HG03064 (cell line): Measurements from ENCODE around the gene SLAMF9.

Experiments
- ATAC-seq: cut with Tn5 transposase; IDR thresholded peaks from one replicate; pipeline ENCODE4 v1.9.1; 2021; ENCODE audit warnings: low read depth; ENCODE audit not compliant: unreplicated experiment

Gene SLAMF9

DNA sequence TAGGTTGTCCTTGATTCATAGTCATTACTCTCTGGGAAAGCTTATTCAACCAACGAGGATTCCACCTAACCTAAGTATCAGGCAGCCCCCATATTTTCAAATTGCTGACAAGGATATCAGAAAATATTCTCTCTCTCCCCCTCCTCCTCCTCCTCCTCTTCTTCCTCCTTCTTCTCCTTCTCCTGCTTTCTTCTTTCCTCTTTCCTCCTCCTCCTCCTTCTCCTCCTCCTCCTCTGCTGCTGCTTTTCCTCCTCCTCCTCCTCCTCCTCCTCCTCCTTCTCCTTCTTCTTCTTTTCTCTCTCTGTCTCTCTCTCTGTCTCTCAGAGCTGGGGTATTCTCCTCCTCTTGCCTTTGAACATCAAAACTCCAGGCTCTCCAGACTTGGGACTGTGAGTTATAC is 6.1 kb downstream of the SLAMF9 start:
- ATAC-seq: no peak

DNA sequence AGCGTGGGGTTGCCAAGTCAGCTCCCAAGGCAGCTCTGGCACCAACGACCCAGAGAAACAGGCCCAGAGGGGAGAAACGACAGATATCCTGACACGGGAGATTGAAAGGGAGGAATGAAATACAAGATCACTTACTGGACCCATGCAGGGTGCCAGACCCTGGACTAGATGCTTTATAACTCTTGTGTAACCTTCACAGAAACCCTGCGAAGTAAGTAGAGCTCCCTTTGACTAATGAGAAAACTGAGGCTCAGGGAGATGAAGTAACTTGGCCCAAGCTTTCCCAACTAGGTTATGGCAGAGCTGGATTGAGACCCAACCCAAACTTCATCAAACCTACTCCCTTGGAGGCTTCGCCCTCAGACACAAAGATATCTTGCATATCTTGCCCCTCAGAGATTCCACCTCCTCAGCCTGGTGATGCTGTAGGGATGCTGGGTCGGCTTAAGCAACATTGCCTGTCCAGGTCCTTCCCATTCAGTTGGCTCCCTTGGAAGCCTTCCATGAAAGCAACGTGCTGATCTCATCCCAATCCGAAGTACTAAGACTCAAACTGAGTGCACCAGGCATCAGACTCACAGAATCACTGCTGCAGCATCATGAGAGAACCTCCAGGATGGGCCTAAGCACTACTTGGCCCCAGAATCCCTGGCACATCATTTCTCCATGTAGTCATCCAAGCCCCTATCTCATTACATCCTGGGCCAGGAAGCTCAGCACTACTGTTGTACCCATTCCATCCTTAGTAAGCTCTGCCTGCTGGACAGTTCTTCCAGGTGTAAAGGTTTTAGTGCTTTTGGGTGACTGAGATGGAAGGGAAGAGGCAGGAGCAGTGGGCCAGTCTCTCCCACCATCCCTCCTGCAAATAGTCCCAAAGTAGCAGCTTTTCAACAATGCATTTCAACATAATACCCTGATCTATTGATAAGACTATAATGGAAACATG is 7.5 kb downstream of the SLAMF9 start:
- ATAC-seq: no peak

DNA sequence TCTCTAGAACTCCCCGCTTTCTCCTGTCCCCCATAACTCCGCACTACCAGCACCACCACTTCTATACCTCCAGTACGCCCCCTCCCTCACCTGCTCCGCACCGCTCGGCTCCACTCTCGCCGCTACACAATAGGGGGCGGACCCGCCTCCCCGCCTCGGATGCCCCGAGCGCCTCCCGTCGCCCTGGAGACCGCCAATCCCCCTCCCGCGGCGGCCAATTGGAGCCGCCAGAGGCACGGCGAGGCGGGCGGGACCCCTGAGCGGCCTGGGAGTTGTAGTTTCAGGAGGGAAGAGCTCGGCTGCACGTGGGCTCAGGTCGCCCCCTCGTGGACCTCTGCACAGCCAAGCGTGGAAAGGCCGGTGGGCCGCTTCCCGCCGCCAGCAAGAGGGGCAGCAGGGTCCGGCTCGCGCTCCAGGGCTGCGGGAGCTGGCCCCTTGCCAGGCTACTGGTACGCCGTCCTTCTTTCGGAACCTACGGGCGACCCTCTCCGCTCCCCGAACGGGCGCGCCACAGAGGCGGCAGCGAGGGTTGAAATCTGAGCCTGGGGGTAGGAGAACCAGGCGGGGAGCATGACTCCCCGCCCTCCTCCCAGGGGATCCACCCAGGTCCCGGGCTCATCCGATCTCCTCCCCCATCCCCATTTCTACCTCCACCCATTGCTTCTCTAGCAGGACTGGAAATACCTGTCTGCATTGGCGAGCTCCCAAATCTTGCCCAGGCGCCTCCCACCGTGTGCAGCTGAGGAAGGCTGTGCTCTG is 8.4 kb downstream of the SLAMF9 start, which contains the start of gene IGSF9:
Gene IGSF9 (minus strand): TSS at position 131 of the 759 bp plus-strand sequence. CDS start 2,159 bp downstream, outside the sequence.
- ATAC-seq: no peak

DNA sequence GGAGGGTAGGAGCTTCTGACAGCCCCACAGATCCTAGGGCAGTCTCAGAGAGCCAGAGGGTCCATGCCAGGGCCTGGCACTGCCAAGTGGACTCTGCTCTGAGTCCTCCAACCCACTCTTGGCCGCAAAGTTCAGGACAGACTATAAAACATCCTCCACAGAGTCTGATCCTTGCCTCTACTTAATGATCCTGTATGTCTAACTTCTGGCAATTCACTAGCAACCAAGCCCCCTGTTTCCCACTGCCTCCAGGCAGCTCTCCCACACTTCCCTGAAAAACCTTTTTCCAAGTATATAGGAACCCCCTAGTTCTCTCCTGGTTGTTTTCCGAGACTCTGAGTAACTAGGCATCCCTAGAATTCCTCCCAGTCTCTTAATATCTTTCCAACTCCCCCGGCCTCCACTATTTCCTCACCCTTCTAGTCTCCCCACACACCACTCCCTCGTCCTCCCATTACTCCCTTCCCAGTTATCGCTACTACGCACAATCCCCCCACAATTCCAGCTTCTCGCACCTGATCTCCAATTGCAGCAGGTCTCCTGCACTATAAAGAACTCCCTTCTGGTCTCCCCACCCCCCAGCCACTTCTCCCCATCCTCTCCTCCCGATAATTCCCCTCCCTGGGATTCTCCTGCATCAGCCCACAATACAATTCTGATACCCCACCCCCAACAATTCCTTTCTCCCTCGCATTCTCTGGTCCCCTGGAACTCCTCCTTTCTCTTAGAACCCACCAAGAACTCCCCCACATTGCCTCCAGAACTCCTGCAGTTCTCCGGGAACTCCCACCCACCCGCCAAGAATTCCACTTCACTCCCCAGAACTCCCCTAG is 9.2 kb downstream of the SLAMF9 start:
- no peak for ATAC-seq

DNA sequence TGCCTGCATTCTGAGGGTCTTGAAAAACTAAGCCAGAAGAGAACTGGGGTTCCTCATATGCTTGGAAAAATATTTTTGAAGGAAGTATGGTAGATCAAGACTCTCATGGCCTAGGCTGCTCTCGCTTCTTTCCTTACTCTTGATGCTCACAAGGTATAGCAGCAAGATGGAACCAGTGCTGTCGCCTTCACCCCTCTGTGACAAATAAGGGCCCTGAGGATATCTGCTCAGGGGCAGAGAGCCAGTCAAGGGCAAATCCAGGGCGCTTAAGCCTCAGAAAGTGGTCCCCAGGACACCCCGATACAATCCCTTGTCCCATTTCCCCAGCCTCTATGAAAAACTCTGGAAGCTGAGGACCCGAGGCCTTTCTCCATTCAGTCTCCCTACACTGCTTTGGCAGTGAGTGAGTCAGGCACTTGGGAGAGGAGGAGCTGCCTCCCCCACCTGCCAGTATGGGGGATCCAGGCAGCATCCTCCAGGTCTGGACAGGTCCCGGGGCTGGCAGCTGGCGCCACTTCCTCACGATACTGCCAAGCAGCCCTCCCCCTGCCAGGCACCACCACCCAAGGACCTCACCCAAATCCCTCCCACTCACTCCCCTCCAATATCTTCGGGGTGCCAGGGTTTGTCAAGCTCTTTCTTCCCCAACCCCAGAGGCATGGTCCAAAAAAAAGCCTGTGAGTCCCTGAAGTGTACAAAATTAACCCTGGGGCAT is 10.0 kb downstream of the SLAMF9 start:
- no peak for ATAC-seq

DNA sequence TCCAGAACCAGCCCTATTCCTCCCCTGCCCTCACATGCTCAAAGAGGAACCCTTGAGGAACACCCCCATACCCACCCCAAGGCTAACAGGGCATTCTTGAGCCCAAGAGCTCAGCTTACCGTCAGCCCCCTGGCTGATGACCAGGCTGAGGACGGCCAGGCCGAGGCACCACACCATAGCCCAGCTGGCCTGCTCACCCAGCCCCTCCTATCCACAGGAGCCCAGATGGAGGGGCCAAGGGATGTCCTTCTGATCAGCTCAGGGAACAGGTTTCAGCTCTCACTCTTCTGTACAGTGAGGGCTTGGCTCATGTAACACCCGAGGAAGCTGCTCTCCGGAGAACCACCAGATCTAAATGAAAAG is 10.8 kb downstream of the SLAMF9 start:
- ATAC-seq: no peak

DNA sequence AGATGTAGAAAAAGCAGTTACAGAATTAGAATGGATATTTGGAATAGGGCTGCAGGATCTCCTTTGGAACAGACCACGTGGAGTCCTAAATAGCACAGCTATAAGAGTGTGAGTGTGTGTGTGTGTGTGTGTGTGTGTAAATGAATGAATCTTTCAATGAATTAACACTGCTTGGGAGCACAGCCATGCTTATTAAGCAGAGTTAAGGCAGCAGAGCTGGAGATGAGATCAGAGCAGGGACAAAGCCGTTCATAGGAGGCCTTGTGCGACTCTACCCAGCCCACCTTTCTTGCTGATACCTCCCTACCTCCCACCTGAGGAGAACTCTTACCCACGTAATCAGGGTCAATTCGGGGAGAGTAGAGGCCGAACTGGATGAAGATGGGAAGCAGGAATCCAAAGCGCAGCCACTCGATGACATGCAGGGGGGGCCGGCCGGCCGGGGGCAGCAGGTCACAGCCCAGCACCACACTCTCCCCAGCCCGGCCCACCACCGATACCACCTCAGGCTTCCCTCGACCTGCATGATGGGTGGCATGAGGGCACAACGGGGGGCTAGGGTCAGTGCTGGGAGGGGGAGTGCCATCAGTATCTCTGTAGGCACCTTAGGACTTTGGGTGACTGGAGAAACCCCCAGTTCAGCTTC is 11.3 kb downstream of the SLAMF9 start:
- ATAC-seq: no peak

DNA sequence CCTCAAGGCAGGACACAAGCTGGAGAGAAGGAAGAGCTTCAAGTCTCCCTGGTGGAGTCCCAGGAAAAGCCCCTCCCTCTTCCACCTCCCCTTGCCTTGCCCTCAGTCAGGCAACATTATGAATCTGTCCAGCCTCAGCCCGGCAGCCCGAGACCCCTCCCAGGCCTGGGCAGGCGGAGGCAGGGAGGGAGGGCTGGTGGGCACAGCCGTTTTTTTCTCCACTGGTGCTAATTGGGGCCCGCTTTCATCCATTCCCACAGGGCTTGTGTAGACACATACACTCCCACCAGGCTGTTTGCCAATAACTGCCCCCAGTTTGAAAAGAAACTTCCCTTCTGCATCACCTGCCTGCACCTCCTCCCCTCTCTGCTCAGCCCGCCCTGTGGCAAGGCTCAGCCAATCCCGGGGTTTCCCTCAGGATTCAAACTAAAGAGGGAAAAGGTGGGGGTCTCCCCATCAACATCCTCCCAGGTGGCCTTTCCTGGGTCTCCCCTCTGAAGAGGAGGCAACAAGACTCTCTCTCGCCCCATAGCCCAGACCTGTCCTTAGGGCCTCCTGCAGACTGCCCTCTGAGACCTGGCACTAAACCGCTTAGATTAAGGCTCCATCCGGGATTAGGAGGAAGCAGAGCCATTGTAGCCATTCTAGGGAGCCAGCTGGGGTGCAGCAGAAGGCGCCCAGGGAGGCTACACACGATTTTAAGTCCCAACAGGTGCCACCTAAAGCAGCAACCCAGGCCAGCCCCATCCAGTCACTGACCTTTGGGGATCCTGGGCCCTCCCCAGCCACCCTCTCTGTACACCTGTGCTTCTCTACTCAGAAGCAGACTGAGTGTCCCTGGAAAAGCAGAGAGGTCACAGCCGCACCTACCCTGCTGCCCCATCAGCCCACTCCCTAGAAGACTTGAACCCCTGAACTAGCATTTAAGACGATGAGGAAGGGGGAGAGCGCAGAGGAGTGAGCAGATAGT is 12.2 kb downstream of the SLAMF9 start:
- no peak for ATAC-seq

DNA sequence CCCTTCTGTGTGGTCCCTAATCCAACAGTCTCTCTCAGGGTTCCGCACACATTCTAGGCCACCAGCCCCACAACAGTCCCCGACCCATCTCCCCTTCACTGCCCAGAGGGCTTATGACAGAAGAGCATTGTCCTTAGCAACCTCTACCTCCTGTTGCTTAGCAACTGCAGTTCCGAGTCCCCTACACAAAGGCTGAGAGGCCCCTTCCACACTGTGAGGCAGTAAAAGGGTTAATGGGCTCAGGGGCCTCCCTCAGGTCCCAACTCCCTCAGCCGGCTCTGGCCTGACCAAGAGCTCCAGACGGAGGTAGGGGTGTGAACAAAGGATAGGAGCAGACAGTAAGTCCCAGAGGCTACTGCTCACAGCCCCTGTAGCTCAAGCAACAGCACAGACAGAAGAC is 12.9 kb downstream of the SLAMF9 start:
- ATAC-seq: no peak

DNA sequence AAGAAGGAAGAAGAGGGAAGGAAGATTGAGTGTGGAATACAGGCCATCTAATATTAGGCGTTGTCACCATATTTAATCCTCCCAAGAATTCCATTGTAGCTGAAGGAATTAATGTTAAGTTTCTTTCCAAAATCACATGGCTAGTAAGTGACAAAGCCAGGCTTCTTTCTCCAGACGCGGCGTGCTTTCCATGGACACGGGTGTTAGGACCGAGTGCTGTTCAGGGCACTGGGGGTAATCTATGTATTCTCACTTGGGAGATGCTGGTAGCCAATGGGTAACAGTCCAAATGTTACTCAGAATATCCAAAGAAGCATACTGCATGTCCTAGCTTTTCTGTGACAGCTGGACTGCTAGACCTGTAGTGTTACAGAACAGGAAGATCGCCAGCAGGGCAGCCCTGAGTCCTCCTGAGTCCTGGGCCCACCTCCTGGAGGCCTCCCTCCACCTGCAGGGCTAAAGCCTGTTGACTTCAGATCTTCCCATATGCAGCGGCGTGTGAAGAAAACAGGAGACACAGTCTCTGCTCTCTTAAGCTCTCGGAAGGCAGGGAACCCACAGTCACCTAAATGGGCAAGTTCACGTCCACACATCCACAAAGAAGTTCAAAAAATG is 13.9 kb downstream of the SLAMF9 start:
- ATAC-seq: no peak

DNA sequence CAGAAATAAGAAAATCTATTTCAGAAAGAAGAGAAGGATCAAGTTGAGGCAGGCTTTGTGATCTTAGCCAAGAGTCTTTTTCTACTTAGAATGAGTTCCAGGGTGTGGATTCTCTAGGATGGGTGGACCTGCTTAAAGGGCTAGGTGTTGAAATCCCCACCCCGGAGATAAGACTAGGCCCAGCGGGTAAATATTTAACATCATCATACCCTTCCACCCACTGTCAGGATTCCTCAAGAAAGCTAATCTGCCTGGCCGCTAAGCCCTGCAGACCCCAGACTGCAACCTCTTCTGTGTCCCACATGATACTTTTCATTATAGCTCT is 14.4 kb downstream of the SLAMF9 start:
- no peak for ATAC-seq

DNA sequence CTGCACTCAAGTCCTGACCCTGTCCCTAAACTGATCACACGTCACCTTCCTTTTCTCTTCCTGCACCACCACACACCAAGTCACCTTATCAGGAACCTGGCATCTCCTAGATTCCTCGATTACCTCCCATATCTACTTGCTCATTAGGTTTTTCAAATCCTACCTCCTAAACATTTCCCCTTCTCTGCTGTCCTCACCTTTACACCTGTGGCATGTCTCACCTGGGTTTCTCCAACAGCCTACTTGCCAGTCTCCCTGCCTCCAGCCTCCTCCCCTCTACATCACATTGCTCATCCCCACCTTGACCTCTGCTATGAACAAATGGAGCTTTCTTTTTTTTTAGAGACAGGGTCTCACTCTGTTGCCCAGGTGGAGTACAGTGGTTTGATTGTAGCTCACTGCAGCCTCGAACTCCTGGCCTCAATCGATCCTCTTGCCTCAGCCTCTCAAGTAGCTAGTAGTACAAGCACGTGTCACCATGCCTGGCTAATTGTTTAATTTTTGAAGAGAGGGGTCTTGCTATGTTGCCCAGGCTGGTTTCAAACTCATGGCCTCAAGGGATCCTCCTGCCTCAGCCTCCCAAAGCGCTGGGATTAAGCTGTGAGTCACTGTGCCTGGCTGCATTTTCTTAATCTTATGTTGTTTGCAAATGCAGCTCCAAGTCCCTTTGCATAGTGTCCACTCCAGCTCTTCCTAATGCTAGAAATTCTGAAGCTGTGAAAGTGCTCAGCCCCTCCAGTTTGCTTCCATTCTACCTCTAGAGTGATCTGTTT is 14.9 kb downstream of the SLAMF9 start:
- no peak for ATAC-seq

DNA sequence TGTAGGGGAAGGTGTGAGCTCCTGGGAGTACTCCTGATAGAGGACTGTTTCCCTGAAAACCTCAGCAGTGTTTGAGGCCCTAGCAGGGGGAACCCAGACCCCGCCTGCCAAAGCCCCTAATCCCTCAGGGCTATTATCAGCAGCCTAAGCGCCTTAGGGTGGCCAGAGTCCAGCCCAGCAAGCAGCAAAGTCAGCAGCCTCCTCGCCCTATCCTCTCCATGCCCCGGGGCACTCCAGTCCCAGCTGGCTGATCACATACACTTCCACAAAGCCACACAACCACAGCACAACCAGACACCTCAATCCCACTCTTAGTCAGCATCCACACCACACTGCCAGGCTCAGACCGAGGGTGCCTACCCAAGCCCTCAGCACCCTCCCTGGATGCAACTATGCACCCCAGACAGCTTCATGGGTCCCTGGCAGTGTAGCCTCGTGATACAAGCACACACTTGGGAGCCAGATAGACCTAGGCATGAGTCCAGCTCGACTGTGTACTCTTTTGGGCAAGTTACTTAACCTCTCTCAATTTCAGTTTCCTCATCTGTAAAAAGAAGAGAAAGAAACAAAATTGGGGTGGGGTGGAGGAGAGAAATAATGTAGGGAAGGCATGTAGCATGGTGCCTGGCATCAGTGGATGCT is 15.7 kb downstream of the SLAMF9 start:
- no peak for ATAC-seq

DNA sequence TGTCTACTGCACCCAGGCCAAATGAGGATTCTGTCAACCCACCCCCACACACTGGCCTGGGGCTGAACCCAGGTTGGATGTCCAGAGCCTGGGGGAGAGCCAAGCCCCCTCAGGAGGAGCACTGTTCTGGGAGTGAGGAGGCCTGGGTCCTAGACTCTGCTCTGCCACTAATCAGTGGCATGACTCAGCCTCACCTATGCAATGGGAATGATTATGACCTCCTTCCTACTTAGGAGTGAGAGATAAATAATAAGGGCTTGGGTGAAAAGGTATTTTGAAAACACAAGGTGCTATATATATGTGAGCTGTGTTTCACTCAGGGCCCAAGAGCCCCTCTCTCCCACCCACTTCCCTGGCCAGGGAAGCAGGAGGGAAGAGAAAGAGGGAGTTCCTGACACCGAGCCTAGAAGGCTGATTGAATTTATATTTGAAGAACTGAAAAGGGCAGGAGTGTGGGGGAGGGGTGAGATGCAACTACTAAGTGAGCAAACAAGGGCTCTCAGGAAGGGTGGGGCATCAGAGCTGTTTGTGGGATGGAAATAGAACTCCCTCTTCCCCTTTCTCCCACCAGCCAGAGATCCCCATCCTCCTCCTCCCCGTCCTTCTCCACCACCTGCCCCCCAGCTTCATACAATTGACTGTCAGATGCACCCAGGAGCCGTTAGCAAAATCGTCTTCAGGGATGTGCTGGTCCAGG is 16.8 kb downstream of the SLAMF9 start:
- ATAC-seq: no peak

DNA sequence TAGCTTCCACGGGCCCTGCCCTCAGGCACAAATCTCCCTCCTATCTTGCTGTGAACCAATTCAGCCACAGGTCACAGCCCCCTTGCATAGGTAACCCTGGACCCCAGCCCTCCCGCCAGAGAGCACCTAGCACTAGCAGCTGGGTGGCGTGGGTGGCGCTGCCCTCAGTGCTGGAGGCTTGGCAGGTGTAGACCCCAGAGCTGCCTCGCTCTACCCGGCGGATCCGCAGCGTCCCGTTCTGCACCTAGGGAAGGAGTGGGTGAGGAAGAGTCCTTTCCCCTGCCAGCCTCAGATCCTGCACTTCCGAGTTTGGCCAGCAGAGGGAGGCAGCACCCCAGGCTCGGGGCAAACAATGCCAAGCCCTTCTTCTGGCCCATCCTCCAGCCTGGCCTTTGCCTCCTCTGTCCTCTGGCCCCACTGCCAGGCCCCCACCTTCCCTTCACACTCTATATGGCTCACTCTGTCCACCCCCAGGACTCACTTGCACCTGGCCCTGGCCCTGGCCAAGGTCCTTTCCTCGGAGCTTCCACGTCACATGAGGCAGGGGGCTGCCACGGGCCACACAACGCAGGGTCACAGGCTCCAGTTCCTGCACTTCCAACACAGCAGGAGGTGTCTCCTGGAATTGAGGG is 17.6 kb downstream of the SLAMF9 start:
- no peak for ATAC-seq

DNA sequence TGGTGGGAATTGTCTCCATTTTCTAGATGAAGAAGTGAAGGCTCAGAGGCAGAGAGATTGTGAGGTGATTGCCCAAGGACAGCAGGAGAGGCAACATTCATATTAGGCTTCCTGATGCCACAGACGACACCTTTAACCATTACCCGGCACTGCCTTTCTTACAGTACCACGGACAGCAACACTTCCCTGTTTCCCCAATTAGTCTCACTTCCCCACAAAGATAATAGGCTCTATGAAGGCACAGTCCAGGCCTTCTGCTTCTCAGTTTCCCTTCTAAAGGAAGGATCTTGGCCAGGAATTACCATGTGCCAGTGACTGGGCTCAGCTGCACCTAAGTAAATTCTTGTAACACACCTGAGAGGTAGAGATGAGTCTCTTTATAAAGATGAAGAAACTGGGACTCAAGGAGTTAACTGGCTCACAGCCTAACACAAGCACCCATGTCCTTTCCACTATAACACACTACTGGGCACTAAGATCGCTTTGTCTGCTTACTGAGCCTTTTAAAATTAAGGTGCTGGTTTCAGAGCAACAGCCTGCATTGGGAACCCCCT is 18.2 kb downstream of the SLAMF9 start:
- no peak for ATAC-seq
